Measurements from ENCODE around the gene GLT1D1. TPM values are rescaled to one million over a fixed set of nuclear protein-coding genes. Genes with fewer than 3 reads are reported as not detected.

The GLT1D1 gene
- total RNA-seq, 1 experiment from 2014 or later, result not detected

DNA sequence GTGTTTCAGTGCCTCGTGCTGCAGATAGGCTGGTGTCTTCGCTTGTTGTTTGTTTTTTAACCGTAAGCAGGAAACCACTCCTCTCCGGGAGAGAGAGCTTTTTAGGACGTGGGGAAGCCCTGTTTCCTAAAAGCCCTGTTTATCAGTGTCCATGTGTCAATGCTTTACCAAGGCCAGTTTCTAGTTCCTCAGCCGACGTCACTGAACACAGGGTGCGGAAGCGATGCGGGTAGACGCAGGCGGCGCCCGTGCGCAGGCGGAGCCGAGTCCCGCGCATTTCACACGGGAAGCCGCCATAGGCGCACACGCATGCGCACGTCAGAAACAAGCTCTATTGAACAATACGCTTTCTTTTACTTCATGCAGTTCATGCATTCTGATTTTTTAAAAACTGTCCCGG, 79.8 kb downstream of the GLT1D1 start:
- TF ChIP-seq, protein P1, sequence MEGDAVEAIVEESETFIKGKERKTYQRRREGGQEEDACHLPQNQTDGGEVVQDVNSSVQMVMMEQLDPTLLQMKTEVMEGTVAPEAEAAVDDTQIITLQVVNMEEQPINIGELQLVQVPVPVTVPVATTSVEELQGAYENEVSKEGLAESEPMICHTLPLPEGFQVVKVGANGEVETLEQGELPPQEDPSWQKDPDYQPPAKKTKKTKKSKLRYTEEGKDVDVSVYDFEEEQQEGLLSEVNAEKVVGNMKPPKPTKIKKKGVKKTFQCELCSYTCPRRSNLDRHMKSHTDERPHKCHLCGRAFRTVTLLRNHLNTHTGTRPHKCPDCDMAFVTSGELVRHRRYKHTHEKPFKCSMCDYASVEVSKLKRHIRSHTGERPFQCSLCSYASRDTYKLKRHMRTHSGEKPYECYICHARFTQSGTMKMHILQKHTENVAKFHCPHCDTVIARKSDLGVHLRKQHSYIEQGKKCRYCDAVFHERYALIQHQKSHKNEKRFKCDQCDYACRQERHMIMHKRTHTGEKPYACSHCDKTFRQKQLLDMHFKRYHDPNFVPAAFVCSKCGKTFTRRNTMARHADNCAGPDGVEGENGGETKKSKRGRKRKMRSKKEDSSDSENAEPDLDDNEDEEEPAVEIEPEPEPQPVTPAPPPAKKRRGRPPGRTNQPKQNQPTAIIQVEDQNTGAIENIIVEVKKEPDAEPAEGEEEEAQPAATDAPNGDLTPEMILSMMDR (conservative IDR thresholded peaks at IDR 0.05; ENCODE audit: low read depth, low read length), result no peak
- TF ChIP-seq EZH2phosphoT487 (IDR thresholded peaks at IDR 0.05; ENCODE audit: borderline replicate concordance, low read length) (no peak), EZH2 (IDR thresholded peaks at IDR 0.05; ENCODE audit: low read length, unreplicated experiment) (no peak)
- CTCF ChIA-PET, result no interaction called here
- no peaks in the 10 kb centered on the region for H3K9me2 ChIP-seq (replicated peaks; ENCODE audit: low read length)

DNA sequence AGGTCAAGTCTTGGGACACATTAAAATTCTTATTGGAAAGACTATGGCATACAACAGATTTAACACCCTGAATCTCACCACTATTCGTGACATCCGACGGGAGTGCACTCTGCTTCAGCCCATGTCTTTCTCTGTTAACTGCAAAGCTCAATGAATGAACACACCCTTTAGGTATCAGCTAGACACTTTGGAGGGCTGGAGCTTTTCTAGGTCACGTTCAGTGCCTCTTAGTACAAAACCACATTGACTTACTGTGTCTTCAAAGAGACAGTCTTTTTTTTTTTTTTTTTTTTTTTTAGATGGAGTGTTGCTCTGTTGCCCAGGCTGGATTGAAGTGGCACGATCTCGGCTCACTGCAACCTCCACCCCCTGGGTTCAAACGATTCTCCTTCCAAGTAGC, 80.6 kb downstream of the GLT1D1 start:
- Histone ChIP-seq H3K9me2 (replicated peaks; ENCODE audit: low read length) (no peaks in the 10 kb centered on the region), H3K9ac (ENCODE audit: low read length) (no peak overlapping the region), H3K27ac (ENCODE audit: low read length) (no peak overlapping the region), H4K20me1 (ENCODE audit: low read length) (no peaks in the 10 kb centered on the region), H3F3A (ENCODE audit: low read length, unreplicated experiment) (no peaks in the 10 kb centered on the region), H3K27me3 (ENCODE audit: low read length) (peaks cover 22% of the 10 kb centered on the region), H3K9me3 (ENCODE audit: low read length) (0 out of 2 replicates have a peak, but pooled peaks cover 4% of the 10 kb centered on the region), H3K4me3 (ENCODE audit: low read length) (no peak overlapping the region), H3K79me2 (ENCODE audit: low read length) (no peaks in the 10 kb centered on the region), H3K36me3 (ENCODE audit: low read depth, low read length) (no peaks in the 10 kb centered on the region), H3K4me1 (ENCODE audit: insufficient read depth, low read length) (no peaks in the 10 kb centered on the region), H2AFZ (ENCODE audit: low read length) (no peak overlapping the region), H3K4me2 (ENCODE audit: low read length) (no peak overlapping the region)
- ChIA-PET CTCF (no interaction called here), POLR2A (ENCODE audit: unreplicated experiment) (no interaction called here)
- intact Hi-C loops (cut with micrococcal nuclease), result no loop called here
- no peak for DNase-seq
- TF ChIP-seq EZH2 (IDR thresholded peaks at IDR 0.05; ENCODE audit: low read length, unreplicated experiment) (no peak), EZH2phosphoT487 (IDR thresholded peaks at IDR 0.05; ENCODE audit: borderline replicate concordance, low read length) (no peak)
- no peak for ATAC-seq
- no TSS peak for BruUV-seq (replicated peaks)

More for the DNA sequence above, 79.8 kb downstream of the GLT1D1 start:
- POLR2A ChIA-PET (ENCODE audit: unreplicated experiment), result no interaction called here
- Histone ChIP-seq H2AFZ (ENCODE audit: low read length) (no peak overlapping the region), H3K4me1 (ENCODE audit: insufficient read depth, low read length) (no peaks in the 10 kb centered on the region), H3K9me3 (ENCODE audit: low read length) (0 out of 2 replicates have a peak, but pooled peaks cover 4% of the 10 kb centered on the region), H3K27me3 (ENCODE audit: low read length) (peaks cover 22% of the 10 kb centered on the region), H4K20me1 (ENCODE audit: low read length) (no peaks in the 10 kb centered on the region), H3F3A (ENCODE audit: low read length, unreplicated experiment) (no peaks in the 10 kb centered on the region), H3K4me2 (ENCODE audit: low read length) (no peak overlapping the region), H3K9ac (ENCODE audit: low read length) (no peak overlapping the region), H3K27ac (ENCODE audit: low read length) (no peak overlapping the region), H3K79me2 (ENCODE audit: low read length) (no peaks in the 10 kb centered on the region), H3K36me3 (ENCODE audit: low read depth, low read length) (no peaks in the 10 kb centered on the region), H3K4me3 (ENCODE audit: low read length) (no peak overlapping the region)
- intact Hi-C loops (cut with micrococcal nuclease), result no loop called here
- no TSS peak for BruUV-seq (replicated peaks)
- ATAC-seq (no peak), DNase-seq (no peak)

DNA sequence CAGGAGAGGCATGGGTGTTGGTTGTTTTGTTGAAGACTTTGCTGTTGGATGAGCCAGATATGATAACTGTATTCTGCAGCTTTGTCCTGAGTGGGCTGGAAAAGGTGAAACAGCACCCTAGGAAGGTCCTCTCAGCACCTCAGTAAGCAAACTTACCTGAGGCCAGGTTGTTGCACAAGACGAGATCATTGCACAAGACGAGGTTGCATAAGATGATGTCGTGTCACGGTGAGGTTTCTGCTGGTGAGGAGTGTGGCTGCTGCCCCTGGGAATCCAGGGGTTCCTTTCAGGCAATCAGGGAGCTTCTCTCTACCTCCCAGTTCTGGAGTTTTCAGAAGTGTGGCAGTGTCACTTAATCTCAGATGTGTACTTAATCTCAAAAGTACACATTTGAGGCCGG, 85.6 kb downstream of the GLT1D1 start:
- POLR2A ChIA-PET (ENCODE audit: unreplicated experiment), result no interaction called here
- peaks cover 47% of the 10 kb centered on the region for H3K27me3 ChIP-seq (ENCODE audit: low read length)
- H4K20me1 ChIP-seq (ENCODE audit: low read length), result no peaks in the 10 kb centered on the region
- no peaks in the 10 kb centered on the region for H3K9me2 ChIP-seq (replicated peaks; ENCODE audit: low read length)
- H3K9ac ChIP-seq (ENCODE audit: low read length), result no peak overlapping the region
- H3K79me2 ChIP-seq (ENCODE audit: low read length), result no peaks in the 10 kb centered on the region
- DNase-seq, result no peak
- no peaks in the 10 kb centered on the region for H3K9me3 ChIP-seq (ENCODE audit: low read length)
- CTCF ChIA-PET, result no interaction called here
- no peak overlapping the region for H3K4me3 ChIP-seq (ENCODE audit: low read length)
- no peaks in the 10 kb centered on the region for H3F3A ChIP-seq (ENCODE audit: low read length, unreplicated experiment)
- ATAC-seq, result no peak
- H2AFZ ChIP-seq (ENCODE audit: low read length), result no peak overlapping the region
- TF ChIP-seq, protein P1 (conservative IDR thresholded peaks at IDR 0.05; ENCODE audit: low read depth, low read length), result no peak
- TF ChIP-seq EZH2 (IDR thresholded peaks at IDR 0.05; ENCODE audit: low read length, unreplicated experiment) (no peak), EZH2phosphoT487 (IDR thresholded peaks at IDR 0.05; ENCODE audit: borderline replicate concordance, low read length) (no peak)
- no peaks in the 10 kb centered on the region for H3K4me1 ChIP-seq (ENCODE audit: insufficient read depth, low read length)
- intact Hi-C loops (cut with micrococcal nuclease), result no loop called here
- H3K36me3 ChIP-seq (ENCODE audit: low read depth, low read length), result no peaks in the 10 kb centered on the region
- no peak overlapping the region for H3K4me2 ChIP-seq (ENCODE audit: low read length)
- H3K27ac ChIP-seq (ENCODE audit: low read length), result no peak overlapping the region
- no TSS peak for BruUV-seq (replicated peaks)

Measured in PC-3 (cell line).